Activated CD4-positive, alpha-beta T cell treated with anti-CD3 and anti-CD28 coated beads, Interleukin-2, amount 50 U/mL, for 1 hour (primary cell): Measurements from ENCODE around the gene SSH3.
"Not testable (repeated sequence)": the region's sequence is repeated elsewhere in the genome, so short reads cannot be mapped to it uniquely, and the experiment has no call there.

Experiments used
- DNase-seq: peaks from one replicate; pipeline ENCODE4 v3.0.0-alpha.2; 2020

The SSH3 gene

DNA sequence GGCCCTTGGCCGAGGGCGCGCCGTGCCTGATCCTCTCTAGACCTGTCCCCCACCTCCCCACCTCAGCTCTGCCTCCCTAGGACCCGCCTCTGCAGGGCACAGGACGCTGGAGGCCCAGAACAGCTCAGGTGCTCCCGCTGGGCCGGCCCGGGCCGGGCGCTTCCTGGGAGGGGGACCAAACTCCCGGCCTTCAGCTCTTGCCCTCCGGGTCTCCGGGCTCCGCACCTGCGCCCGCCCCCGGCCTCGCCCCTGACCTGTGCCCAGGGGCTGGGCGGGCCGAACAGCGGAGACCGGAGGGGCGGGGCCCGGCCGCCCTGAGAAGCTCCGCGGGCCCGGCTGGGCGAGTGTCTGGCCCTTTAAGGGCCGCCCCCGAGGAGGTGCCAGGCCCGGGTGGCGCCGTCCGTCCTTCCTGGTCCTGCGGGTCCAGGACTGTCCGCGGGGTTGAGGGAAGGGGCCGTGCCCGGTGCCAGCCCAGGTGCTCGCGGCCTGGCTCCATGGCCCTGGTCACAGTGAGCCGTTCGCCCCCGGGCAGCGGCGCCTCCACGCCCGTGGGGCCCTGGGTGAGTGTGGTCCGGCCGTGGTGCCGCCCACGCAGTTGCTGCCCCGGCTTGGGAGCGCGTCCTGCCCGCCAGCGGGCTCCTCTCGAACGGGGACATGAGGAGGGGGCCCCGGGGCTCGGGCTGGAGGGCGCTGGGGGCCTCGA lies at the start of gene SSH3:
TSS of gene SSH3 (plus strand) at position 399 of the 703 bp plus-strand sequence. CDS start at position 495, 96 bp downstream.
- no peak for DNase-seq

- no peak for DNase-seq
These were observed 49.3 kb upstream of the SSH3 start for GRCh38 chr11:67253872-67254624.

- no peak for DNase-seq
These were observed 48.5 kb upstream of the SSH3 start for GRCh38 chr11:67254798-67255197.

DNA sequence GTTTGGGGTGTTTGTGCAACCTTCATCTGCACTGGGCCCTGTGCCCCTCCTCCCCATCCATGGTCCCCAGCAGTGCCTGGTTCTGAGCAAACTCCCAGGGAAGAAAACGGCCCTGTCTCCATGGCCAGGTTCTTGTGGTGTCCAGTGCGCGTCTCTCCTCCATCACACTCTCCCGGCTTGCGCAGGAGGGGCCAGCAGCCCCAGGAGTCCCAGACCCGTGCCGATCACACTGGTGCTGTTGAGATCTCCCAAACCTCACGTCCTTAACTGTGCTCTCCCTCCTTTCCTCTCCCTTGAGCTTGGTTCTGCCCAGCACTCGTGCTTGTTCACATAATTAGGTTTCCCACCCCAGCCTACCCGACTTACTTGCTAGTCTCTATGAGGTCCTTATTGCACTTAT lies 48.0 kb upstream of the SSH3 start:
- peak; percentile 0 for DNase-seq

DNA sequence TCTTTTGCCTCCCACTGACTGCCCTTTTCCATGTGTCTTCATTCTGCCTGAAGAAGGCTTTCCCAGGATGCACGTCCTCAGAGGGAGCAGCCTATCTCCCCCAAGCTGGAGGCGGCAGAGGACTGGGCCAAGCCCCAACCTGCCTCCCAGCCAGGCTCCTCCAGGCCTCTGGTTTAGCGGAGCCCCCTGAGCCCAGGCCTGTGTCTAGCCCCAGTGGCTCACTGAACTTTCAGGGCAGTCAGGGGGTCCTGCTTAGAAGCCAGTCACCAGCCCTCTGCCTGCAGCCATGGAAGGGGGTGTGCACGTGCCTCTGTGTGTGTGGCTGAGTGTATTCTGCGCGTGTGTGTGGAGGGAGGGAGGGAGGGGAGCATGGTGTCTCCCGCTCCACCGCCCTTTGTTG lies 47.5 kb upstream of the SSH3 start:
- peak; percentile 1 for DNase-seq

- DNase-seq = peak; percentile 1
These were observed 46.7 kb upstream of the SSH3 start for GRCh38 chr11:67256477-67257135.

- no peak for DNase-seq
These were observed 42.9 kb upstream of the SSH3 start for GRCh38 chr11:67260406-67260805.

DNA sequence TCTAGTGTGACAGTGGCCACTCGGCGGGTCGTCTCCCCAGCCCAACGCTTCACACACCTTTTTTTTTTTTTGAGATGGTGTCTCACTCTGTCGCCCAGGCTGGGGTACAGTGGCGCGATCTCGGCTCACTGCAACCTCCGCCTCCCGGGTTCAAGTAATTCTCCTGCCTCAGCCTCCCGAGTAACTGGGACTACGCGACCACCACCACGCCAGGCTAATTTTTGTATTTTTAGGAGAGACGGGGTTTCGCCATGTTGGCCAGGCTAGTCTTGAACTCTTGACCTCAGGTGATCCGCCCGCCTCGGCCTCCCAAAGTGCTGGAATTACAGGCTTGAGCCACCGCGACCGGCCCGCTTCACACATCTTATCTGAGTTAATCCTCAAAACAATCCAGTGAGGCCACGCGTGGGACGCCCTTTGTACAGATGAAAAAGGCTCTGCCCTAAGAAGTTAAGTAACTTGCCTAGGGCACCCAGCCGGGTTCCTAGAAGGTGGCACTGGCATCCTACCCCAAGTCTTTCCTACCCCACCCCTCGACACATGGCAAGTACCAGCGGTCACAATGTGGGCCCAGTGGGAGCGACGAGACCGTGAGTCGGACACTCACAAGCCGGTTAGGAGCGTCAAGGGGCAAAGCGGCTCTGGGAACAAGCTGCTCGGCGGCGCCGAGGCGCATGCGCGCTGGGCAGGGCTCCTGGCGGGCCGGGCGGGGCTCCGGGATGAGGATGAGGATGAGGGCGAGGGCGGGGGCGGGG lies 42.3 kb upstream of the SSH3 start:
- DNase-seq = not testable (repeated sequence)

DNA sequence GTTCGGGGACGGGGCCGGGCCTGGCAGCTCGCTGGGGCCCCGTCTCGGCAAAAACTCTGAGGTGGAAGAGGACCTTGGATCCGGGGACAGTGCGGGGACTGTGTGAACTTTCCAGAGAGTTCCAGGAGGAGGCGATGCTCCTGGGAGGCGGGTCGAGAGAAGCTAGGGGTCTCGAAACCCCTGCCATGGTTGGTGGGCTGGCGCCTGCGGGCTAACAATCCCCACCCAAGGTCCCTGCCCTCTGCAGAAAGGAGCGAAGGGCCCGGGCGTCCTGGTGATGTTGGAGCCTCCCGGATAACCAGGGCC lies 41.7 kb upstream of the SSH3 start:
- DNase-seq = no peak

GRCh38 chr11:67261946-67262681 lies 41.2 kb upstream of the SSH3 start:
- no peak for DNase-seq

DNA sequence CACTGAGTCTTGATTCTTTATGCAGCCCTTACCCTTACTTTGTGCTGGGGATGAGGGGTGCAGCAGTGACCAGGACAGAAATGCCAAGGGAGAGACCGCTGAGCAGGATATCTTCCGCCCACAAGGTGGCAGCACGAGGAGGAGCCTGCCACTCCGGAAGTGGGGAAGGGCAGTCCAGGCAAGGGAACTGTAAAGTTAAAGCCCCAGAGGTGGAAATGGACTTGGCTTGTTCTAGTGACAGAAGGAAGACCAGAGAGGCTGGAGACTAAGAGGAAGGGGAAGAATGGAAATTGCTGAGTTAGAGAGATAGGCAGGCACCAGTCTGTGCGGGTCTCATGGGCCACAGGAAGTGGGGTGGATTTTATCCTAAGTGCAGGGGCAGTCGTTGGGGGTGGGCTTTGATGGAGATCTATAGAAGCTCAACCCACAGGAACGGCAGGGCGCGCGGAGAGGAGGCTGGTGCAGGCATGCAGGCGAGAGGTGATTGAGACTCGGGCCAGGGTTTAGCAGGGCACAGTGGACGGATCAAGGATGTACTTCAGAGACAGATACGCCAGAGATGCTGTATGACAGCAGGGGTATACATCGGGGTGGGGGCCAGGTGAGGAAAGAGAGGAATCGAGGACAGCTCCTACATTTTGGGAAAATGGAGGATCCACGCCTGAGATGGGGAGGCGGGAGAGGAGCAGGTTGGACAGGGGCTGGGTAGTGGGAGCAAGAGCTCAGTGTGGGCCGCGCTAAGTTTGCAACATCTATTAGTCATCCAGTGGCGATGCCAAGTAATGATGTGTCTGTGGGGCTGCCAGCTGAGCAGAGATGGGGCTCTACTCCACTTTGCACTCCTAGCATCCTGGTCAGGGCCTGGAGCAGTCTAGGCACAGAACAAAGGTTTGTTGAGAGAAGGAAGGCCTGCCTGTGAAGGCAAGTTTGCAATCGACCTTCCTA lies 40.3 kb upstream of the SSH3 start:
- peak; percentile 68 for DNase-seq

DNA sequence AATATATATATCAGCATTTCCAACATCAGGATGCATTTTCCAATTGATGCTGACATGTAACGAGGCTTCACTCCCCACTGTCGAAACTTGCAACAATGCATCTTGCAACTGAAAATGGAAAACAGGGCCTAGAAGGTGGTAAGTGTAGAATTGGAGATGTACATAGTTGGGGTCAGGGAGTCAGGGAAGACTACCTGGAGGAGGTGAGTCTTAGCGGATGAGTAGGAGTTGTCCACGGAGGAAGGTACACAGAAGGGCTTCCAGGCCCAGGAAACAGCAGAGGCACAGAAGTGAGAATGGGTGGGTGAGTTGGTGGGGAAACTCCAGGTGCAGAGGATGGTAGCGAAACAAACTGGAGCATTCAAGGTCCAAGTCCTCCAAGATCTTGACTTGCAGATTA lies 39.1 kb upstream of the SSH3 start:
- DNase-seq = no peak

DNA sequence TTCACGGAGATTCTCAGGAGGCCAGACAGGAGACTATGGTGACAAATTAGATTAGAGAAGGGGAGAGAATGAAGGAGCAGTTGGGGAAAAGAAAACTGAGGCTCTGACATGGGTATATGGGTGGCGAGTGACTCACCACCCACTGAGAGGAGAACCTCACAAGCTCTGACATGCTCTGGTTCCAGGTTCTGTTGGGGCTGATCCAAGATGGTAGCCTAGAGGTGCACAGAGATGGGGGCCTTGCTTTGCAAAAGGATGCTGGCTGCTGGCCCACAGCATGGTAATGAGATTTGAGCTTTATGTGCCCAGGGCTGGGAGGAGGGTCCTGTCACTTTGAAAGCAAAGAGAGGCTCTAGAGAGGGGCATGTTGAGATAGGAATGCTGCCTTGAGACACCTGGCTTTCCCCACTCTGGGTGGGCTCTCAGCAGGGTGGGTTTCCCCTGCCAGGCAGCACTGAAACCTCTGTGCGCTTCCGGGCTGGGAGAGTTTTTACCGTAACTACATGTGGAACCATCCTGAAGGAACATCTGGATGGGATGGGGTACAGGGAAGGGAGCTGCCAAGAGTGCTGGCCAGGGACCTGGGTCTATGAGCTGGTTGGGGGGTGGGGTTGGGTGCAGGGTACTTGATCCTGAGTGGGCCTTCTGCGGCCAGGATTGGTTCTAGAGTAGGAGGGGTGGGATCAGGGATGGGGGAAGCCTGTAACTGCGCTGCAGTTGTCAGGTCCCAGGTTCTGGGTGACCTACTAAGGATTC lies 38.3 kb upstream of the SSH3 start:
- DNase-seq = no peak

DNA sequence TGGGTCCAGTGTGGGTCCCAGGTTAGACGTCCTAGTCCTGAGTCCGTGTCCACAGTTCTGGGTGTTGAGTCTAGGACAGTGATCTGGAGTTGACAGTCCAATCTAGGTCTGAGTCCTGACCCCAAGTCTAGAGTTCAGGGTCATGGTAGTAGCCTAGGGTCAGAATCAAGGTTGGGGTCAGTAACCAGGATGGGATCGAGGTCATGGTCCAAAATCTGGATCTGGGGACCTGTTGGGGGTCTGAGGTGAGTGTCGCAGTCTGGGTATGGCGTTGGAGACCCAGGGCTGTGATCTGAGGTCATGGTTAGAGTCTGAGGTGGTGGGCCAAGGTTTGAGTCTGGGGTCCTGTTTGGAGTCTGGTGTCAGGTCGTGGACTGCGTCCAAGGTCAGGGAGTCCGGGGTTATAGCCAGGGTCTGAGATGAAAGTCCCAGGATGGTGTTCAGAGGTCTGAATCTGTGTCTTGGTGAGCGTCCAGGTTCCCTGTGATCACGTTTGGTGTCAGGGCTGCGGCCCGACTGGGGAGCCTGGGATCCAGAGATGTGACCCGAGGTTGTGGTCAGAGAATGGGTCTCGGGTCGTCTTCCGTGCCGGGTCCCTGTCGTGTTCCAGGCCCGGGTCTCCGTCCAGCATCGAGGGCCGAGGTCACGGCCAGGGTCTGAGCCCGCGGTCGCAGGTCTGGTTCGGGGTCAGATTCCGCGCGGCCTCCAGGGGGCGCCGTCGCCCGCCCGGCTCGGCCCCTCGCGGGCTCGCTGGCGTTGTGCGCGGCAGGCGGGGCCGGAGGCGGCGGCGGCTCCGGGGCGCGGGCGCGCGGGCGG lies 37.5 kb upstream of the SSH3 start:
- peak; percentile 73 for DNase-seq

- DNase-seq = no peak
These were observed 36.7 kb upstream of the SSH3 start, which contains the start of gene GRK2 for GRCh38 chr11:67266449-67267187. GRK2 (plus strand) TSS chr11:67266473; CDS start chr11:67266700, 227 bp downstream.

GRCh38 chr11:67267188-67268080 lies 35.9 kb upstream of the SSH3 start:
- no peak for DNase-seq

GRCh38 chr11:67268081-67268961 lies 35.0 kb upstream of the SSH3 start:
- peak; percentile 59 for DNase-seq
